K562 (cell line): ENCODE measurements around the gene MYADML2. TPM values are rescaled to one million over a fixed set of nuclear protein-coding genes. Genes with fewer than 3 reads are reported as not detected.

Experiments
- CTBP1 ChIP-seq: fragments of 450-650 bp; IDR thresholded peaks from 2 replicates; pipeline ENCODE4 v1.6.1; 2016; ENCODE audit warnings: borderline replicate concordance
- ELF2 ChIP-seq: fragments of 250-450 bp; sonication (Bioruptor Pico); IDR thresholded peaks from 2 replicates; pipeline ENCODE4 v1.5.0; 2021; ENCODE audit warnings: mild to moderate bottlenecking
- GTF2E2 ChIP-seq: fragments of 200-800 bp; sonication (Bioruptor generic); IDR thresholded peaks from 2 replicates; pipeline ENCODE4 v1.6.1; 2016; ENCODE audit warnings: missing genetic modification characterization, missing compliant biosample characterization
- HDAC3 ChIP-seq: fragments of 450-650 bp; IDR thresholded peaks from 2 replicates; pipeline ENCODE4 v1.6.1; 2018; ENCODE audit warnings: borderline replicate concordance, mild to moderate bottlenecking, moderate library complexity; ENCODE audit not compliant: partially characterized antibody
- JUNB ChIP-seq: fragments of 450-650 bp; formaldehyde crosslinking; conservative IDR thresholded peaks from 2 replicates; pipeline ENCODE4 v1.4.0; 2020; ENCODE audit warnings: mild to moderate bottlenecking
- KAT8 ChIP-seq: fragments of 450-650 bp; IDR thresholded peaks from 2 replicates; pipeline ENCODE4 v1.6.1; 2016; ENCODE audit warnings: low read depth, mild to moderate bottlenecking
- KHSRP ChIP-seq: fragments of 450-650 bp; IDR thresholded peaks from 2 replicates; pipeline ENCODE4 v1.6.1; 2017
- MAFF ChIP-seq: IDR thresholded peaks from 2 replicates; pipeline ENCODE4 v1.6.1; 2012; ENCODE audit warnings: low read length, improper control_type of control experiment
- MECOM ChIP-seq: fragments of 250-450 bp; sonication (Bioruptor Pico); IDR thresholded peaks from 2 replicates; pipeline ENCODE4 v1.8.0; 2022; ENCODE audit warnings: inconsistent platforms
- MTA2 ChIP-seq: fragments of 450-650 bp; IDR thresholded peaks from 2 replicates; pipeline ENCODE4 v1.6.1; 2016; ENCODE audit warnings: low read depth
- NFE2 ChIP-seq: IDR thresholded peaks from 2 replicates; pipeline ENCODE4 v1.6.1; 2014; ENCODE audit warnings: antibody characterized with exemption, low read depth
- NR3C1 ChIP-seq: sonication (generic); formaldehyde crosslinking; IDR thresholded peaks from 2 replicates; pipeline ENCODE4 v1.8.1; 2022; ENCODE audit warnings: missing genetic modification reagents
- RBFOX2 ChIP-seq: fragments of 200-400 bp; formaldehyde crosslinking; IDR thresholded peaks from 2 replicates; pipeline ENCODE4 v1.6.1; 2017; ENCODE audit warnings: low read depth, mild to moderate bottlenecking, low read length, moderate library complexity
- TCF7 ChIP-seq: sonication (generic); IDR thresholded peaks from 2 replicates; pipeline ENCODE4 v1.6.1; 2016; ENCODE audit warnings: antibody characterized with exemption, borderline replicate concordance
- TRIM28 ChIP-seq: fragments of 450-650 bp; IDR thresholded peaks from 2 replicates; pipeline ENCODE4 v1.6.1; 2017
- ZC3H11A ChIP-seq: IDR thresholded peaks from 2 replicates; pipeline ENCODE4 v1.6.1; 2012; ENCODE audit warnings: low read depth, low read length, improper control_type of control experiment
- ZNF165 ChIP-seq: fragments of 250-450 bp; sonication (Bioruptor Pico); IDR thresholded peaks from 2 replicates; pipeline ENCODE4 v1.4.0; 2020; ENCODE audit warnings: borderline replicate concordance
- ZNF184 ChIP-seq: sonication (generic); formaldehyde crosslinking; IDR thresholded peaks from 2 replicates; pipeline ENCODE4 v1.5.0; 2020; ENCODE audit warnings: missing genetic modification reagents
- ZNF263 ChIP-seq: sonication (generic); formaldehyde crosslinking; IDR thresholded peaks from 2 replicates; pipeline ENCODE4 v1.8.0; 2022; ENCODE audit warnings: mild to moderate bottlenecking, missing genetic modification reagents, borderline replicate concordance
- ZNF445 ChIP-seq: fragments of 250-450 bp; sonication (Bioruptor Pico); IDR thresholded peaks from 2 replicates; pipeline ENCODE4 v1.4.0; 2020; ENCODE audit warnings: low read depth, mild to moderate bottlenecking, moderate library complexity
- ZNF583 ChIP-seq: fragments of 250-450 bp; sonication (Bioruptor Pico); IDR thresholded peaks from 2 replicates; pipeline ENCODE4 v1.4.0; 2020
- ZNF589 ChIP-seq: fragments of 200-800 bp; sonication (Bioruptor generic); IDR thresholded peaks from 2 replicates; pipeline ENCODE4 v1.6.1; 2016; ENCODE audit warnings: low read depth, missing genetic modification characterization, missing compliant biosample characterization
- ZNF639 ChIP-seq, 2 experiments: fragments of 200-800 bp in 1 of 2; sonication (Bioruptor generic) in 1 of 2; sonication (generic) in 1 of 2; formaldehyde crosslinking in 1 of 2; IDR thresholded peaks in 1 of 2; conservative IDR thresholded peaks in 1 of 2; 2 replicates each; pipeline versions ENCODE4 v1.5.0 to v1.6.1; 2016 to 2020; ENCODE audit warnings: missing compliant biosample characterization in 1 of 2, missing genetic modification characterization in 1 of 2, missing genetic modification reagents in 1 of 2
- ZNF707 ChIP-seq: fragments of 250-450 bp; sonication (Bioruptor Pico); conservative IDR thresholded peaks from 2 replicates; pipeline ENCODE4 v1.8.0; 2022; ENCODE audit warnings: inconsistent platforms, mild to moderate bottlenecking, moderate library complexity
- polyA plus RNA-seq, 8 experiments: library from polyadenylated mRNA; depleted of rRNA in 4 of 8; stranded (reverse) in 5 of 8; unstranded in 3 of 8; fragments of >200 nt; fragmentation: Nextera tagmentation in 2 of 8; fragmentation: Illumina TruSeq in 1 of 8; extraction: Ambion mirVana in 2 of 8; extraction: Trizol in 1 of 8; gene quantifications; 2 replicates each; pipeline versions ENCODE4 v1.2.1 to v1.2.3, GENCODE V29; 2011 to 2014; ENCODE audit warnings: inconsistent platforms in 1 of 8, missing spikeins in 1 of 8
- total RNA-seq, 7 experiments: library from RNA; depleted of rRNA in 6 of 7; stranded (reverse); fragments of >200 nt in 6 of 7; fragmentation: Illumina TruSeq in 2 of 7; extraction: Trizol in 2 of 7; gene quantifications; 2 replicates each; pipeline versions ENCODE4 v1.2.1 to v1.2.3, GENCODE V29; 2011 to 2021; ENCODE audit warnings: low replicate concordance in 1 of 7
- TF ChIP-seq, protein P1 (sequence below), 3 experiments: fragments of 200-800 bp in 1 of 3; fragments of 250-450 bp in 1 of 3; fragments of 450-650 bp in 1 of 3; sonication (Bioruptor Pico) in 1 of 3; sonication (Bioruptor generic) in 1 of 3; formaldehyde crosslinking in 1 of 3; IDR thresholded peaks; 2 replicates each; pipeline versions ENCODE4 v1.6.1 to v1.8.0; 2016 to 2022; ENCODE audit warnings: mild to moderate bottlenecking in 2 of 3, missing genetic modification characterization in 2 of 3, missing compliant biosample characterization in 1 of 3, moderate library complexity in 1 of 3

The MYADML2 gene
- total and polyA plus RNA-seq, 9 of the 15 experiments (the other 6 are each of a cell fraction or from before 2014, with no cell fraction given), result not detected

GRCh38 chr17:81922566-81923301 is 24.3 kb downstream of the MYADML2 start (continued):
- TF ChIP-seq MECOM (CRISPR knock-in tag), result no peak
- TF ChIP-seq, protein P1, sequence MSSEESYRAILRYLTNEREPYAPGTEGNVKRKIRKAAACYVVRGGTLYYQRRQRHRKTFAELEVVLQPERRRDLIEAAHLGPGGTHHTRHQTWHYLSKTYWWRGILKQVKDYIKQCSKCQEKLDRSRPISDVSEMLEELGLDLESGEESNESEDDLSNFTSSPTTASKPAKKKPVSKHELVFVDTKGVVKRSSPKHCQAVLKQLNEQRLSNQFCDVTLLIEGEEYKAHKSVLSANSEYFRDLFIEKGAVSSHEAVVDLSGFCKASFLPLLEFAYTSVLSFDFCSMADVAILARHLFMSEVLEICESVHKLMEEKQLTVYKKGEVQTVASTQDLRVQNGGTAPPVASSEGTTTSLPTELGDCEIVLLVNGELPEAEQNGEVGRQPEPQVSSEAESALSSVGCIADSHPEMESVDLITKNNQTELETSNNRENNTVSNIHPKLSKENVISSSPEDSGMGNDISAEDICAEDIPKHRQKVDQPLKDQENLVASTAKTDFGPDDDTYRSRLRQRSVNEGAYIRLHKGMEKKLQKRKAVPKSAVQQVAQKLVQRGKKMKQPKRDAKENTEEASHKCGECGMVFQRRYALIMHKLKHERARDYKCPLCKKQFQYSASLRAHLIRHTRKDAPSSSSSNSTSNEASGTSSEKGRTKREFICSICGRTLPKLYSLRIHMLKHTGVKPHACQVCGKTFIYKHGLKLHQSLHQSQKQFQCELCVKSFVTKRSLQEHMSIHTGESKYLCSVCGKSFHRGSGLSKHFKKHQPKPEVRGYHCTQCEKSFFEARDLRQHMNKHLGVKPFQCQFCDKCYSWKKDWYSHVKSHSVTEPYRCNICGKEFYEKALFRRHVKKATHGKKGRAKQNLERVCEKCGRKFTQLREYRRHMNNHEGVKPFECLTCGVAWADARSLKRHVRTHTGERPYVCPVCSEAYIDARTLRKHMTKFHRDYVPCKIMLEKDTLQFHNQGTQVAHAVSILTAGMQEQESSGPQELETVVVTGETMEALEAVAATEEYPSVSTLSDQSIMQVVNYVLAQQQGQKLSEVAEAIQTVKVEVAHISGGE (CRISPR knock-in tag; IDR thresholded peaks at IDR 0.05), result no peak
- no peak for TF ChIP-seq NR3C1 (CRISPR knock-in tag)
- no peak for TF ChIP-seq KHSRP
- TF ChIP-seq ZC3H11A, result no peak
- TF ChIP-seq MTA2, result no peak
- no peak for TF ChIP-seq ZNF165 (CRISPR knock-in tag)
- TF ChIP-seq MAFF, result no peak
- TF ChIP-seq RBFOX2, result peak; percentile 80
- no peak for TF ChIP-seq ELF2 (CRISPR knock-in tag)
- 0 out of 4 replicates have a peak, but pooled peaks of 1 of the 2 experiments have one; percentile 45 for TF ChIP-seq ZNF639 (CRISPR knock-in tag; conservative IDR thresholded peaks at IDR 0.05 in 1 of 2, IDR thresholded peaks at IDR 0.05 in 1 of 2)
- TF ChIP-seq GTF2E2 (tag), result no peak
- TF ChIP-seq KAT8, result no peak
- no peak for TF ChIP-seq TCF7
- no peak for TF ChIP-seq ZNF589 (CRISPR knock-in tag)
- TF ChIP-seq ZNF263 (CRISPR knock-in tag), result no peak
- TF ChIP-seq ZNF707 (CRISPR knock-in tag), result no peak
- TF ChIP-seq NFE2, result no peak
- no peak for TF ChIP-seq TRIM28
- TF ChIP-seq ZNF184 (CRISPR knock-in tag), result no peak
- no peak for TF ChIP-seq ZNF583 (CRISPR knock-in tag)
- no peak for TF ChIP-seq ZNF445 (CRISPR knock-in tag)
- TF ChIP-seq HDAC3, result no peak
- peak; percentile 14; the same call in 1 of the 2 replicates for TF ChIP-seq CTBP1
- TF ChIP-seq JUNB, result no peak
